Measurements from ENCODE around the gene GREB1L.

Gene GREB1L

DNA sequence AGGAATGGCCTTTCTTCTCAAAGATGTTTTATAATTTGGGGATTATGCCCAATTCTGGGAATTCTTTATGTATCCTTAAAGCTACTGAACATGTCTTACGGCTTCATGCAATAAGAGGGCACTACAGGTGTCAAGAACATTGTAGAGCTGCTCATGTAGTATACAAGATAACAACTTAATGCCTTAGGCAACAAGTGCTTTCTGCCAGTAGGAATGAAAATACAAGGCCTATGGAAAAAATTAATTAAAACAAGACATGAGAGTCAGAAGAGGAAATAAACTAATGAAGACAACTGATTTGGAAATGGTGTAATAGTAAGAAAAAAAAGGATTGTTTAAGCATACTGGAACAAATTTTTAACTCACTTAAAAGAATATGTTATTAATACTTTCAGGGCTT lies 27.3 kb downstream of the GREB1L start:
- no peak overlapping the region for H3K4me3 ChIP-seq (replicated peaks; ENCODE audit: insufficient read depth, low read length)
- TF ChIP-seq POLR2AphosphoS5 (IDR thresholded peaks at IDR 0.05; ENCODE audit: low read depth) (no peak), REST (IDR thresholded peaks at IDR 0.05; ENCODE audit: insufficient replicate concordance, low read depth) (no peak), SPI1 (IDR thresholded peaks at IDR 0.05; ENCODE audit: borderline replicate concordance, low read depth) (no peak), GABPA (IDR thresholded peaks at IDR 0.05; ENCODE audit: low read depth) (no peak)
- TF ChIP-seq, protein P1, sequence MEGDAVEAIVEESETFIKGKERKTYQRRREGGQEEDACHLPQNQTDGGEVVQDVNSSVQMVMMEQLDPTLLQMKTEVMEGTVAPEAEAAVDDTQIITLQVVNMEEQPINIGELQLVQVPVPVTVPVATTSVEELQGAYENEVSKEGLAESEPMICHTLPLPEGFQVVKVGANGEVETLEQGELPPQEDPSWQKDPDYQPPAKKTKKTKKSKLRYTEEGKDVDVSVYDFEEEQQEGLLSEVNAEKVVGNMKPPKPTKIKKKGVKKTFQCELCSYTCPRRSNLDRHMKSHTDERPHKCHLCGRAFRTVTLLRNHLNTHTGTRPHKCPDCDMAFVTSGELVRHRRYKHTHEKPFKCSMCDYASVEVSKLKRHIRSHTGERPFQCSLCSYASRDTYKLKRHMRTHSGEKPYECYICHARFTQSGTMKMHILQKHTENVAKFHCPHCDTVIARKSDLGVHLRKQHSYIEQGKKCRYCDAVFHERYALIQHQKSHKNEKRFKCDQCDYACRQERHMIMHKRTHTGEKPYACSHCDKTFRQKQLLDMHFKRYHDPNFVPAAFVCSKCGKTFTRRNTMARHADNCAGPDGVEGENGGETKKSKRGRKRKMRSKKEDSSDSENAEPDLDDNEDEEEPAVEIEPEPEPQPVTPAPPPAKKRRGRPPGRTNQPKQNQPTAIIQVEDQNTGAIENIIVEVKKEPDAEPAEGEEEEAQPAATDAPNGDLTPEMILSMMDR (IDR thresholded peaks at IDR 0.05; ENCODE audit: insufficient read depth, low read length), result no peak
- no peak overlapping the region for H3K27ac ChIP-seq (replicated peaks)

DNA sequence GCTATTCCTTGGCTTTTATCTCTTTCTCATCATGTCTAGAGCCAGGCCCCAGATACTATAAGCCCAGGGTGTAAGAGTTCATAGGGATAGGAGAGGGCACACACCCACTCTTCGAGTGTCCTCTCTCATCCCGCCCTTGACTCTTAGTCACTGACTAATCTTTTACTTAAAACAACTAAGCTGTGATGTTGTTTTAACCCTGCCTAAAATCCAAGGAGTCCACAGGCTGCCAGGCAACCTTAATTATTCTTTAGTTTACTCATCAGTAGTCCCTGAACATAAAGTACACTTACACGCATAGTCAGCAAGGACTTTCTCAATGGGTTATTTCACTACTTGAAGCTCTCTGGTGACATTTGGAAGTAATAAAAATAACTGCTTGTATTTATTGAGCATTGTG lies 28.4 kb downstream of the GREB1L start:
- DNase-seq (ENCODE audit: low read depth in 1 of 2, low spot score in 1 of 2), result no peak
- TF ChIP-seq, protein P1 (IDR thresholded peaks at IDR 0.05; ENCODE audit: insufficient read depth, low read length), result no peak
- no peak for TF ChIP-seq GABPA (IDR thresholded peaks at IDR 0.05; ENCODE audit: low read depth)
- TF ChIP-seq POLR2AphosphoS5 (IDR thresholded peaks at IDR 0.05; ENCODE audit: low read depth), result no peak
- TF ChIP-seq SPI1 (IDR thresholded peaks at IDR 0.05; ENCODE audit: borderline replicate concordance, low read depth), result no peak
- no peak for TF ChIP-seq REST (IDR thresholded peaks at IDR 0.05; ENCODE audit: insufficient replicate concordance, low read depth)
- Histone ChIP-seq H3K4me3 (replicated peaks; ENCODE audit: insufficient read depth, low read length) (no peak overlapping the region), H3K27ac (replicated peaks) (no peak overlapping the region), H3K27me3 (ENCODE audit: insufficient read depth, poor library complexity, severe bottlenecking) (peaks cover 8% of the 10 kb centered on the region)

More for the DNA sequence above, 27.3 kb downstream of the GREB1L start:
- no peak for DNase-seq (ENCODE audit: low read depth in 1 of 2, low spot score in 1 of 2)
- H3K27me3 ChIP-seq (ENCODE audit: insufficient read depth, poor library complexity, severe bottlenecking), result peaks cover 8% of the 10 kb centered on the region

DNA sequence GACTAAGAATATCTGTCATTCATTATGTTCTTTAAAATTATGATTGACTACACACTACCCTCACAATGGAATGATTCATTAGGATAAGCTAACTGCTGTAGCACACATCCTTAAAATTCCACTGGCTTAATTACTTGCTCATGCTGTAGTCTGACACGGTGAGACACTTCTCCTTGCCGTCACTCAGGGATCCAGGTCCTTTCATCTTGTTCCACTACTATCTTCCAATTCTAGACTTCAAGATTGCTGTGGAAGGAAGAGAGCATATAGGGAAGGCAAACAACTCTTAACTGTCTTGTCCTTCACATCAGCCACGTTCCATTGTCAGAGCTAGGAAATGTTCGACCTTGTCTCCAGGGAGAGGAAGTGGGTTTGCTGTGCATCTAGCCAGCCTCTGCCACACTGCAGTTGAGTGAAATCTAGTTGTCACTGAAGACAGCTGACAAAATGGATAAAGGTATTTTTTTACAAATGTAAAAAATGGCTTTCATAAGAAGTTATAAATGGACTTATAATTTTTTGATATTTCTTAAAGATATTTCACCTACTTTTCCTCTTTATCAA lies 30.1 kb downstream of the GREB1L start:
- H3K27ac ChIP-seq (replicated peaks), result no peak overlapping the region
- H3K4me3 ChIP-seq (replicated peaks; ENCODE audit: insufficient read depth, low read length), result no peak overlapping the region
- DNase-seq (ENCODE audit: low read depth in 1 of 2, low spot score in 1 of 2), result no peak
- H3K27me3 ChIP-seq (ENCODE audit: insufficient read depth, poor library complexity, severe bottlenecking), result peaks cover 6% of the 10 kb centered on the region
- TF ChIP-seq SPI1 (IDR thresholded peaks at IDR 0.05; ENCODE audit: borderline replicate concordance, low read depth), result peak; percentile 68; the same call in 1 of the 2 replicates
- TF ChIP-seq, protein P1 (IDR thresholded peaks at IDR 0.05; ENCODE audit: insufficient read depth, low read length), result no peak

DNA sequence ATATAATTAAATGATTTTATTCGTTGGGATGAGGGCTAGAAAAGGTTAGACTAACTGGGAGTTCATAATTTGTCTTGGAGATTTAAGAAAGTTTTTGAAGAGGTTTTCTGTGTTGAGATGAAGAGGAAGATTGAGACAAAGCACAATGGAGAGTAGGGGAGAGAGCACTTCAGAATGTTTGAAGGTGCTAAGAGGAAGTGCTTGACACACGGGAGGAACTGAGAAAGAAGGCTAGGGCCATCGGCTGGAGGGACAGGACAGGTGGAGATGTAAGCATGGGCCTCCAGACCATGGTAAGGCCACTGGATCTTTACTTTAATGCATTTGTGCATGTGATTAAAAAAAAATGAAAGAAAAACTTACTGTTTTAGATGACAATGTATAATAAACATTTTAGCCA lies 31.5 kb downstream of the GREB1L start:
- no peak overlapping the region for H3K4me3 ChIP-seq (replicated peaks; ENCODE audit: insufficient read depth, low read length)
- TF ChIP-seq, protein P1 (IDR thresholded peaks at IDR 0.05; ENCODE audit: insufficient read depth, low read length), result no peak
- TF ChIP-seq SPI1 (IDR thresholded peaks at IDR 0.05; ENCODE audit: borderline replicate concordance, low read depth) (peak; percentile 81), GABPA (IDR thresholded peaks at IDR 0.05; ENCODE audit: low read depth) (no peak), REST (IDR thresholded peaks at IDR 0.05; ENCODE audit: insufficient replicate concordance, low read depth) (no peak), POLR2AphosphoS5 (IDR thresholded peaks at IDR 0.05; ENCODE audit: low read depth) (no peak)
- DNase-seq (ENCODE audit: low read depth in 1 of 2, low spot score in 1 of 2), result no peak
- no peak overlapping the region for H3K27ac ChIP-seq (replicated peaks)
- H3K27me3 ChIP-seq (ENCODE audit: insufficient read depth, poor library complexity, severe bottlenecking), result no peaks in the 10 kb centered on the region

Measured in HL-60 (cell line).